CD4-positive, alpha-beta T cell (primary cell): ENCODE results near the gene NEUROD1. TPM values are rescaled to one million over a fixed set of nuclear protein-coding genes. Genes with fewer than 3 reads are reported as not detected.
A peak's percentile ranks its signal among the peaks of the same experiment; 100 is the strongest.

Experiments
- ATAC-seq: fragments of 200-7000 bp; cut with Tn5 transposase; one replicate; pipeline ENCODE4 v1.10.0; 2022; ENCODE audit warnings: mild to moderate bottlenecking; ENCODE audit not compliant: poor library complexity
- CTCF ChIA-PET: fragments of 350-600 bp; sonication (Branson Sonifier 250); formaldehyde crosslinking; loops from one replicate; lab custom pipeline; 2021; ENCODE audit warnings: antibody characterized with exemption, inconsistent platforms; lab: Charles Lee
- POLR2A ChIA-PET: fragments of 350-600 bp; sonication (Branson Sonifier 250); formaldehyde crosslinking; loops from one replicate; lab custom pipeline; 2021; ENCODE audit warnings: antibody characterized with exemption, inconsistent platforms; lab: Charles Lee
- DNase-seq, 14 experiments: peaks; one replicate each; pipeline ENCODE4 v3.0.0-alpha.2; 2013 to 2020; ENCODE audit warnings: mixed read lengths in 2 of 14
- H3K27ac ChIP-seq, 2 donors: one replicate each; pipeline versions ENCODE4 v1.5.1 to v1.7.0; 2013; ENCODE audit warnings: low read length in 2 of 2, low read depth in 1 of 2, mild to moderate bottlenecking in 1 of 2
- H3K27me3 ChIP-seq, 2 experiments: 1 replicate in 1 of 2; 2 replicates in 1 of 2; pipeline versions ENCODE4 v1.6.1 to v1.7.0; 2013; ENCODE audit warnings: low read length in 2 of 2, control low read depth in 1 of 2, mild to moderate bottlenecking in 1 of 2, moderate library complexity in 1 of 2; ENCODE audit not compliant: insufficient read depth in 2 of 2, control insufficient read depth in 1 of 2
- H3K36me3 ChIP-seq: one replicate; pipeline ENCODE4 v1.6.1; 2013; ENCODE audit warnings: low read length, control low read depth; ENCODE audit not compliant: insufficient read depth
- H3K4me1 ChIP-seq: one replicate; pipeline ENCODE4 v1.6.1; 2013; ENCODE audit warnings: low read length, control low read depth; ENCODE audit not compliant: insufficient read depth
- H3K4me3 ChIP-seq: one replicate; pipeline ENCODE4 v1.5.1; 2013; ENCODE audit warnings: mild to moderate bottlenecking, low read length, moderate library complexity
- H3K9me3 ChIP-seq, 2 experiments: 1 replicate in 1 of 2; 2 replicates in 1 of 2; pipeline versions ENCODE4 v1.6.1 to v1.7.0; 2013; ENCODE audit warnings: low read length in 2 of 2, mild to moderate bottlenecking in 2 of 2, control low read depth in 1 of 2, moderate library complexity in 1 of 2; ENCODE audit not compliant: control insufficient read depth in 1 of 2, insufficient read depth in 1 of 2
- H3K27ac Mint-ChIP-seq: one replicate; pipeline ENCODE4 v1.8.0; 2020; ENCODE audit warnings: mixed read lengths
- H3K27me3 Mint-ChIP-seq: one replicate; pipeline ENCODE4 v1.8.0; 2021; ENCODE audit warnings: mixed read lengths
- H3K36me3 Mint-ChIP-seq: one replicate; pipeline ENCODE4 v1.8.0; 2021; ENCODE audit warnings: low read depth, mixed read lengths
- H3K4me1 Mint-ChIP-seq: one replicate; pipeline ENCODE4 v1.8.0; 2021; ENCODE audit warnings: low read depth, mixed read lengths
- H3K4me3 Mint-ChIP-seq: one replicate; pipeline ENCODE4 v1.8.0; 2020; ENCODE audit warnings: mild to moderate bottlenecking, mixed read lengths
- H3K9me3 Mint-ChIP-seq: one replicate; pipeline ENCODE4 v1.8.0; 2020; ENCODE audit warnings: mixed read lengths
- CTCF ChIP-seq: fragments of 200-600 bp; IDR thresholded peaks from one replicate; pipeline ENCODE4 v1.8.0; 2022; ENCODE audit warnings: antibody characterized with exemption, mild to moderate bottlenecking
- intact Hi-C, 2 experiments: fragments of 100-400 bp; cut with DNase I in 1 of 2; cut with micrococcal nuclease in 1 of 2; formaldehyde crosslinking; loops; one replicate each; pipeline versions ENCODE4 v1.15.1 to v1.9.0; 2023 to 2025; cut with DNase I, micrococcal nuclease
- total RNA-seq, 174 experiments: library from RNA in 2 of 174; stranded (reverse) in 2 of 174; gene quantifications; one replicate each; pipeline ENCODE4 v1.2.3 and lab custom pipeline; 2021 to 2026

The NEUROD1 gene
- total RNA-seq, 2 experiments from 2014 or later = not detected

GRCh38 chr2:181679544-181679979, 755 bp downstream of the NEUROD1 start:
- no peaks in the 10 kb centered on the region for H3K36me3 Mint-ChIP-seq
- H3K9me3 Mint-ChIP-seq = peaks cover 3% of the 10 kb centered on the region
- H3K27ac Mint-ChIP-seq = no peak overlapping the region
- no peak for TF ChIP-seq CTCF
- ChIA-PET POLR2A (no interaction called here), CTCF (no interaction called here)
- no peaks in the 10 kb centered on the region for H3K36me3 ChIP-seq
- intact Hi-C loops = no loop called here
- DNase-seq (no peak), ATAC-seq (no peak)
- H3K4me3 ChIP-seq = no peak overlapping the region
- peaks cover 40% of the 10 kb centered on the region for H3K4me1 Mint-ChIP-seq
- H3K27me3 ChIP-seq = peaks cover 68 to 91% of the 10 kb centered on the region in 2 experiments
- H3K27me3 Mint-ChIP-seq = peaks cover 88% of the 10 kb centered on the region
- H3K4me3 Mint-ChIP-seq = no peak overlapping the region
- peaks cover 48% of the 10 kb centered on the region for H3K4me1 ChIP-seq
- H3K27ac ChIP-seq = no peak overlapping the region
- H3K9me3 ChIP-seq = peaks cover 5 to 52% of the 10 kb centered on the region in 2 experiments

- peaks cover 88% of the 10 kb centered on the region for H3K27me3 Mint-ChIP-seq
- no peak overlapping the region for H3K27ac Mint-ChIP-seq
- DNase-seq (no peak), ATAC-seq (no peak)
- H3K4me1 ChIP-seq = peaks cover 42% of the 10 kb centered on the region
- H3K36me3 ChIP-seq = no peaks in the 10 kb centered on the region
- H3K9me3 ChIP-seq = peaks cover 5 to 47% of the 10 kb centered on the region in 2 experiments
- peaks cover 3% of the 10 kb centered on the region for H3K9me3 Mint-ChIP-seq
- H3K4me3 ChIP-seq = no peak overlapping the region
- no peaks in the 10 kb centered on the region for H3K36me3 Mint-ChIP-seq
- H3K4me3 Mint-ChIP-seq = no peak overlapping the region
- intact Hi-C loops = no loop called here
- POLR2A ChIA-PET = no interaction called here
- peaks cover 36% of the 10 kb centered on the region for H3K4me1 Mint-ChIP-seq
- peaks cover 63 to 91% of the 10 kb centered on the region in 2 experiments for H3K27me3 ChIP-seq
- no peak overlapping the region for H3K27ac ChIP-seq
- TF ChIP-seq CTCF = no peak
- CTCF ChIA-PET = no interaction called here
Observed at GRCh38 chr2:181678861-181679543, 1.3 kb downstream of the NEUROD1 start.

GRCh38 chr2:181677912-181678586, 2.3 kb downstream of the NEUROD1 start:
- Histone ChIP-seq H3K27me3 (peaks cover 55 to 85% of the 10 kb centered on the region in 2 experiments), H3K27ac (no peak overlapping the region), H3K4me3 (no peak overlapping the region), H3K4me1 (peaks cover 34% of the 10 kb centered on the region), H3K36me3 (no peaks in the 10 kb centered on the region), H3K9me3 (peaks cover 5 to 40% of the 10 kb centered on the region in 2 experiments)
- ChIA-PET POLR2A (no interaction called here), CTCF (no interaction called here)
- Mint-ChIP-seq H3K36me3 (no peaks in the 10 kb centered on the region), H3K27ac (no peak overlapping the region), H3K9me3 (peaks cover 3% of the 10 kb centered on the region), H3K4me3 (peak overlapping the region; percentile 18), H3K27me3 (peaks cover 85% of the 10 kb centered on the region), H3K4me1 (peaks cover 32% of the 10 kb centered on the region)
- peak; percentile 25 to 75 (median 39) for DNase-seq
- intact Hi-C loops = no loop called here
- ATAC-seq = peak; percentile 76
- no peak for TF ChIP-seq CTCF
